Cerebellar nuclear complex (tissue), 1 donor: Measurements from ENCODE around the gene RBFOX2.

ENCODE experiments used
- DNase-seq, 2 experiments: peaks; one replicate each; lab custom pipeline; 2025; lab: John Stamatoyannopoulos, UW

The RBFOX2 gene

GRCh38 chr22:35973388-35973787 is 55.2 kb downstream of the RBFOX2 start:
- DNase-seq, result no peak

DNA sequence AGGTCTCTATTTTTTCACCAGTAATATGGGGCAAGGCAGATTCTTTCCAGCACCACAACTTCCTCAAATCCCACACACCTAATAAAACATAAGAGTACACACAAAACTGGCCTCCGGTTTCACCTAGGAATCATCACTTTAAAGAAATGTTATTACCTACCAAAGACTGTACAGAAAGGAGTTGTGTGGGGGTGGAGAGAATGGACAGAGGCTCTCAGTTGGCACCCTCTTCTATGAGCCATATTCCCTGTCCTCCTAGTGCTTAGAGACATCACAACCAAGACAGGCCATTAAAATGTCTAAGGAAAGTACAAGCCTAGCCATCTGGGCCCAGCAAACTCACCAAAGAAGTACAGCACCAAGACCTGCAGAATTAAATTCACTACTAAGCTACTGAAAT is 56.1 kb downstream of the RBFOX2 start:
- no peak for DNase-seq

DNA sequence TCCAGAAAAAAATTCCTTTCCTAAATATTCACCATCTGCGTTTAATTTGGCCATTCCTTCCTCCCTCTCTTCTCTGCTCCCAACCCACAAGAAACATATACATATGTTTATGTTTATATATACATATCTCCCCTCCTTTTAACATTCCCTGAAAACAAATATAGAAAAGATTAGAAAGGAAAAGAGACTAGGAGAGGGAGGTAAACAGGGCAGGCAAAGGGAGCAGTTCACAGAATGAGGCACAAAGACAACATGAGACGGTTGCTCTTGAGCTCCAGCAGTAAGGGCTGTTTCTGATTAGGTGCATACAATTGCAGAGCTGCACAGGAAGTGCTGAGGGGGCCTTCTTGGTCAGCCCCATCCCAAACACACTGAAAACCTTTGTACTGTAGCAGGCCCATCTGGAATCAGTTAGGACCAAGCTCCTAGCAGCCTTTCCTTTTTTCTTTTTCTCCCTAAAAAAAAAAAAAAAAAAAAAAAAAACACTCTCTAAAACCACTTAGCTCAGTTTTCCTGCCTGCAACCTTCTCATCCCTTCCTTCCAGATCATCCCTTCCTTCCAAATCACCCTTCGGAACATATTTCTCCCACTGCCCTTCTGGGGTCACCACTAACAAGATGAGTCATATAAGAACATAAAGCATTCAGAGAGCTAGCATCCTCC is 57.0 kb downstream of the RBFOX2 start:
- no peak for DNase-seq

GRCh38 chr22:35970616-35971455 is 57.8 kb downstream of the RBFOX2 start:
- DNase-seq, result no peak

DNA sequence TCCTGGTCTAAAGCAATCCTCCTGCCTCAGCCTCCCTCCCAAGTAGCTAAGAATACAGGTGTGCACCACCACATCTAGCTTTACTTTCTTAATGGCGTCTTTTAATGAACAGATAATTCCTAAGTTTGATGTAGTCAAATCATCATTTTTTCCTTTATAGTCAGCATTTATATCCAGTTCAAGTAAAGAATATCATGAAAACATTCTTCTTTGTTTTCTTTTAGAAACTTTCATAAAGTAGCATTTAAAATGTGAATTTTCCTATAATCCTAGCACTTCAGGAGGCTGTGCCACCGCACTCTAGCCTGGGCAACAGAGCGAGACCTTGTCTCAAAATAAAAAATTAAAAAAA is 61.6 kb downstream of the RBFOX2 start:
- no peak for DNase-seq

- no peak for DNase-seq
Observed at GRCh38 chr22:35966314-35967045, 62.1 kb downstream of the RBFOX2 start.

- no peak for DNase-seq
Observed at GRCh38 chr22:35963237-35963810, 65.3 kb downstream of the RBFOX2 start.

- peak; percentile 92 to 95 for DNase-seq
Observed at GRCh38 chr22:35961480-35962295, 66.9 kb downstream of the RBFOX2 start.

DNA sequence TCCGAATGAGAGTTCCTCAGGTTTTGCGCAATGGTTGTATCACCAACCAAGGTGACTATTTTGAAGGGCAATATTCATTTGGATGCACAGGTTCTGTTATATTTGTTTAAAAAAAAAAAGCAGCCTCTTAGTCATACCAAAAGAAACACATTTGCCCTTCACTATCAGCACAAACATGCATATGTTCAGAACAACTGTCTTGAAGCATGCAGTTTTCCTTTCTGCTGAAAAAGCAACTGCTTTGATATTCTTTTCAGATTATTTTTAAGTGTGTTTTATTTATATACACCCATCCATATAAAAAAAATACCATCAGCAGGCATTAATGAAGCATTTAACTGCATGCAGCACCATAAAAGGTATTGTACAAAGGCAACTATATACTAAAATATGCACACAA is 67.8 kb downstream of the RBFOX2 start:
- no peak for DNase-seq

DNA sequence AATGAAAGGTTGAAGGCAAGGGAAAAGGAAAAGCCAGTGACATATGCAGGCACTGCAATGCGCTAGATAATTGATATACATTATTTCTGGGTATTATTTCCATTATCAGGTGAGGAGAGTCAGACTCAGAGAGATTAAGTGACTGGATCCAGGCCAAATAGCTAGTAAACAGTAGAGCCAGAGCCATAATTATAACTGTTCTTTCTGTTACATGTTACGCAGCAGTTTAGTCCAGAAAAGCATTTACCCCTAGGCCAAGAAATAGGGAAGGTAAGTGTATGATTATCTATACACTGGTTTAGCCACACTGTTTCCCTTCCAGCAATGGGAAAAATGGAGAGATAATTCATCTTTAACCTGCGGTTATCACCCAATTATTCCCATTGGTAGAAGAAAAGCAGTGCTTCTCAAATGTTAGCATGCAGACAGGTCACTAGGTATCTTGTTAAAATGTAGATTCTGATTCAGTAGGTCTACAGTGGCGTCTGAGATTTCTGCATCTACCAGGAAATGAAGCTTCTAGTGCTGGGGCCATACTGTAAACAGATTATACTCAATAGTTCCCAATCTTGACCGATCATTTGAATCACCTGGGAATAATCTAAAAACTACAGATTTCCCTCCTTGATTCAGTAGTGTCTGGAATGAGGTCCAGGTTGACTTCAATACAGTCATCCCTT is 69.4 kb downstream of the RBFOX2 start:
- DNase-seq, result no peak

DNA sequence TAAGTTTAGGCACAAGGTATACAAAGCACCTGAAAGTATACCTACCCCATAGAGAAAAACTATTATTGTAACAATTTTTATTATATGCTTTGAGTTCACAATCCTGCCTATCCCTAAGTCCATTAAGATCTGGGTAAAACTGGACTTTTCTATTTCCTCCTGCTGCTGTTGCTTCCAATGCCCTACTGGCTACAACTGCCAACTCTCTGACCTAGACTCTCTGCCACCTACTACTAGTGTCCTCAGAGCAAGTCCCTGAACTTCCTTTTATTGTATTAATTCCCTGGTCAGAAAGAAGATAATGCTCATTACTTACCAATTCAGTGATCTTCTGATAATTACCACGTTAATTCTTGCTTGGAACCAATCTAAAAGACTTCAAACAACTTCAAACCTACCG is 70.3 kb downstream of the RBFOX2 start:
- no peak for DNase-seq

GRCh38 chr22:35957589-35957988 is 71.0 kb downstream of the RBFOX2 start:
- no peak for DNase-seq

DNA sequence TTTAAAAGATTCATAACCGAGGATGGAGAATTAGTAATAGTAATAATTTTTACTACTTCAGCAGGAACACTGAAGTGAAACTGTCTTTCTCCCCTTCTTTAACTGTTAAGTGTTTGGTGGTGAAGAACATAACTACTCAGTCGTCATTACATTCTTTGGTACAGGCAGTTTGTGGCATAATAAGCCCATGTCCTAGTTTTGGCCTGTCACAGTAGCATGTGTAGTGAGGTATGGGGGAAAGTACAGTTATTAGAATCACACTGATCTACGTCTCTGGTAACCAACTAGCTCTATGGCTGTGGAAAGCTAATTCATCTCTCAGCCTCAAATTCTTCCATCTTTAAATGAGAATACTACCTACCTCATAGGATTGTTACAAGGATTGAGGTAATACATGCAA is 71.8 kb downstream of the RBFOX2 start:
- DNase-seq, result no peak

- DNase-seq, result peak in 1 of 2 experiments; percentile 24
Observed at GRCh38 chr22:35955546-35955945, 73.1 kb downstream of the RBFOX2 start.

- DNase-seq, result no peak
Observed at GRCh38 chr22:35952576-35952975, 76.0 kb downstream of the RBFOX2 start.

DNA sequence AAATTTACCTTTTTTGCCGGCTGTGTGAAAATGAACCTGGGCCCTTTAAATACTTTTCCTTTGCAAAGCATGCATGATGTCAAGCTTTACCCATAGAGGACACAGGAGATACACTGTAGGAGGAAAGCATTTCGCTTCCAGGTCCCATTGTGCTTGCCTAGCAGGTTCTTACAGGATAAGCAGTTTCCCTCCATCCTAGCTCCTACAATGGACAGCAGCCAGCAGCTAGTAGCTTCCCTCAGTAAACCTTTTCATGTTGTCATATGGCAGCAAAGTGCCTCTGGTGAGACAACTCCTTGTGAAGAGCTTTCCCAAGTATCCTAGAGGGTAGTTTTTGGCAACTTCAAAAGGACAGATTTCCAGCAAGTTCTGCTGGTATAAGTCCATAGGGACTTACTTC is 78.4 kb downstream of the RBFOX2 start:
- no peak for DNase-seq

DNA sequence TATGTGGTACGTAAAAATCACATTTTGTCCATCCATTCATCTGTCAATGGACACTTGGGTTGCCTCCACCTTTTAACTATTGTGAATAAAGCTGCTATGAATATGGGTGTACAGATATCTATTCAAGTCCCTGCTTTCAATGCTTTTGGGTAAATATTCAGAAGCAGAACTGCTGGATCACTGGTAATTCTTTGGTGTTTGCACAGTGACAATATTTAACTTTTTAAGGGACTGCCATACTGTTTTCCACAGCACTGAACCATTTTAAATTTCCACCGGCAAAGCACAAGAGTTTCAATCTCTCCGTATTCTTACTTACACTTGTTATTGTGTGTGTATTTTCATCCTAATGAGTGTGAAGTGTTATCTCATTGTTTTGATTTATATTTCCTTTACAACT is 79.4 kb downstream of the RBFOX2 start:
- no peak for DNase-seq

GRCh38 chr22:35947794-35948425 is 80.7 kb downstream of the RBFOX2 start:
- no peak for DNase-seq

- no peak for DNase-seq
Observed at GRCh38 chr22:35944458-35944857, 84.2 kb downstream of the RBFOX2 start.

GRCh38 chr22:35940166-35940565 is 88.5 kb downstream of the RBFOX2 start:
- DNase-seq, result no peak

- no peak for DNase-seq
Observed at GRCh38 chr22:35938226-35938625, 90.4 kb downstream of the RBFOX2 start.
